ENCODE results near the gene KCNIP2.

Gene KCNIP2

GRCh38 chr10:101828766-101829551 is 14.6 kb downstream of the KCNIP2 start:
- no peak for TF ChIP-seq TCF12 (IDR thresholded peaks at IDR 0.05; ENCODE audit: low read depth)
- TF ChIP-seq USF1 (IDR thresholded peaks at IDR 0.05): no peak
- TF ChIP-seq CREB1 (IDR thresholded peaks at IDR 0.05; ENCODE audit: low read depth): no peak
- no peak for TF ChIP-seq EGR1 (IDR thresholded peaks at IDR 0.05)
- no peak for TF ChIP-seq NFIC (IDR thresholded peaks at IDR 0.05)
- TF ChIP-seq TAF1 (IDR thresholded peaks at IDR 0.05; ENCODE audit: low read depth): no peak
- TF ChIP-seq EP300 (IDR thresholded peaks at IDR 0.05; ENCODE audit: borderline replicate concordance): no peak; the same call in 1 of the 2 replicates
- TF ChIP-seq RAD21 (IDR thresholded peaks at IDR 0.05; ENCODE audit: low read depth): no peak

GRCh38 chr10:101827919-101828600 is 15.5 kb downstream of the KCNIP2 start:
- TF ChIP-seq EP300 (IDR thresholded peaks at IDR 0.05; ENCODE audit: borderline replicate concordance): no peak

GRCh38 chr10:101826852-101827434 is 16.7 kb downstream of the KCNIP2 start:
- TF ChIP-seq REST (IDR thresholded peaks at IDR 0.05; ENCODE audit: low read depth) (no peak), TAF1 (IDR thresholded peaks at IDR 0.05; ENCODE audit: low read depth) (no peak), ZBTB7A (IDR thresholded peaks at IDR 0.05; ENCODE audit: low read depth) (no peak), USF1 (IDR thresholded peaks at IDR 0.05) (no peak), CREB1 (IDR thresholded peaks at IDR 0.05; ENCODE audit: low read depth) (no peak), EGR1 (IDR thresholded peaks at IDR 0.05) (no peak), FOXM1 (IDR thresholded peaks at IDR 0.05; ENCODE audit: borderline replicate concordance, low read depth) (no peak), RAD21 (IDR thresholded peaks at IDR 0.05; ENCODE audit: low read depth) (no peak)

GRCh38 chr10:101824736-101825135 is 18.9 kb downstream of the KCNIP2 start:
- no peak for TF ChIP-seq ZBTB7A (IDR thresholded peaks at IDR 0.05; ENCODE audit: low read depth)
- no peak for TF ChIP-seq FOXM1 (IDR thresholded peaks at IDR 0.05; ENCODE audit: borderline replicate concordance, low read depth)
- TF ChIP-seq TEAD4 (IDR thresholded peaks at IDR 0.05): no peak
- TF ChIP-seq TAF1 (IDR thresholded peaks at IDR 0.05; ENCODE audit: low read depth): no peak
- no peak for TF ChIP-seq MAX (IDR thresholded peaks at IDR 0.05)

GRCh38 chr10:101818872-101819633 is 24.5 kb downstream of the KCNIP2 start:
- no peak for TF ChIP-seq YY1 (IDR thresholded peaks at IDR 0.05; ENCODE audit: low read depth)
- peak; percentile 59; the same call in 1 of the 2 replicates for TF ChIP-seq MAX (IDR thresholded peaks at IDR 0.05)
- TF ChIP-seq RAD21 (IDR thresholded peaks at IDR 0.05; ENCODE audit: low read depth): no peak
- TF ChIP-seq EP300 (IDR thresholded peaks at IDR 0.05; ENCODE audit: borderline replicate concordance): no peak
- no peak for TF ChIP-seq CEBPB (IDR thresholded peaks at IDR 0.05)
- no peak for TF ChIP-seq FOXM1 (IDR thresholded peaks at IDR 0.05; ENCODE audit: borderline replicate concordance, low read depth)
- no peak for TF ChIP-seq EGR1 (IDR thresholded peaks at IDR 0.05)

GRCh38 chr10:101818119-101818871 is 25.3 kb downstream of the KCNIP2 start, which contains the start of gene OGA:
Gene OGA, minus strand, starts transcription at chr10:101818444. Its CDS starts 422 bp downstream, at chr10:101818022.
- TF ChIP-seq ZBTB7A (IDR thresholded peaks at IDR 0.05; ENCODE audit: low read depth): 0 out of 2 replicates have a peak, but pooled peaks have one; percentile 3
- peak; percentile 67; the same call in 1 of the 2 replicates for TF ChIP-seq FOXM1 (IDR thresholded peaks at IDR 0.05; ENCODE audit: borderline replicate concordance, low read depth)
- TF ChIP-seq USF1 (IDR thresholded peaks at IDR 0.05): no peak
- peak; percentile 38 for TF ChIP-seq TEAD4 (IDR thresholded peaks at IDR 0.05)
- TF ChIP-seq TCF12 (IDR thresholded peaks at IDR 0.05; ENCODE audit: low read depth): peak; percentile 69
- TF ChIP-seq RAD21 (IDR thresholded peaks at IDR 0.05; ENCODE audit: low read depth): no peak
- TF ChIP-seq NFIC (IDR thresholded peaks at IDR 0.05): no peak; the same call in 1 of the 2 replicates
- TF ChIP-seq EP300 (IDR thresholded peaks at IDR 0.05; ENCODE audit: borderline replicate concordance): peak; percentile 70
- peak; percentile 32 for TF ChIP-seq YY1 (IDR thresholded peaks at IDR 0.05; ENCODE audit: low read depth)
- TF ChIP-seq CEBPB (IDR thresholded peaks at IDR 0.05): peak; percentile 42; the same call in 1 of the 2 replicates
- TF ChIP-seq CREB1 (IDR thresholded peaks at IDR 0.05; ENCODE audit: low read depth): peak; percentile 35; the same call in 1 of the 2 replicates
- peak; percentile 99 for TF ChIP-seq TAF1 (IDR thresholded peaks at IDR 0.05; ENCODE audit: low read depth)
- TF ChIP-seq EGR1 (IDR thresholded peaks at IDR 0.05): no peak
- TF ChIP-seq REST (IDR thresholded peaks at IDR 0.05; ENCODE audit: low read depth): no peak
- peak; percentile 41; the same call in 1 of the 2 replicates for TF ChIP-seq MAX (IDR thresholded peaks at IDR 0.05)
